CD4-positive, alpha-beta T cell treated with Interleukin-15 for 4 hours (primary cell): ENCODE measurements around the gene LRRC63.
"Not testable (repeated sequence)": the region's sequence is repeated elsewhere in the genome, so short reads cannot be mapped to it uniquely, and the experiment has no call there.

ENCODE experiments used
- DNase-seq: peaks from one replicate; pipeline ENCODE4 v3.0.0-alpha.2; 2020; ENCODE audit warnings: low spot score

The LRRC63 gene

DNA sequence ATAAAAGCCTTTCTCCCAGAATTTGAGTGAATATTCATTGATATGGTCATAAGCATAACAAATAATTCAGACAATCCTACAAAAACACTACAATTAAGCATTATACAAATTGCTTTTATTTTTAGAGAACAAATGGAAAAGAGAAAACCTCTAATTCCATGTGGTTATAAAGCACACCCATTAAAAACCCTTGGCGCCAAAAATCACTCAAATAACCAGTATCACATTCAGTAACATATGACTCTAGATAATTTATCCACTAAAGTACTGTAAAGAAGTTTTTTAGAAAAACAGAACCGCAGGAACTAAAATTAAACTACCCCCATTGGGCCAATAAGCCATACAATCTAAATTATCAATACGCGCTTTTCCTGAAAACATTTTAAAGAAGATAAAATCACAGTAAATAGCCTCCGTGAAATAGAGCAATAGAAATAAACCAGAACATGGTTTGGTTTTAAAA lies 30.3 kb upstream of the LRRC63 start:
- DNase-seq, result no peak

DNA sequence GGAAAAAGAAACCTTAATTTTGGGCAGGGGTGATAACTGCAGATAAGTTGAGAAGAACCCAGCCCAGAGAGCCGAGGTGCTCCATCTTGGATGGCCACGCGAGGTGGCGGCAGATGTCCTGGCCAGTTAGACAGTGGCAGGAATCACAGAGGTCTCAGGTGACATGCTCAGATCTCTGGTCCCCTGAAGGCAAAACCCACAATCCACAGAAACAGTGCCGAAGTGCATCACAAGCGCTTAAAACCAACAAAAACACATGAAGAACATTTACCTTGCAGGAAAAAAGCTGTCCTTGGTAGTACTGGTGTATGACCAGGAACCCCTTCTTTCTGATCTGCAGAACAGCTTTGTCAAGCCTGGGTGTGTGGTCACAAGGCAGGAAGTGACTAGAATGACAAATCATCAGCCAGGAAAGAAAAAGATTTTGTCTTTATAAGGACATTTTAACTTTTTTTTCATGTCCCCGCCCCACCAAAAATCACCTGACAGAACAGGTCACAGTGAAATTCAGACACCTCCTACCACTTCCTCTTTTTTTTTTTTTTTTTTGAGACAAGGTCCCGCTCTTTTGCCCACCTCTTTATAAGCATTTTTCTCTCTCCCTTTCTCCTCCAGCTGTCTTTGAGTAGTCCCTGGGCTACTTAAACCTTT lies 29.8 kb upstream of the LRRC63 start, which contains the start of gene LCP1:
LCP1 (minus strand) TSS at position 338 of the 651 bp plus-strand sequence. CDS start 22,515 bp downstream, outside the sequence.
- DNase-seq, result peak; percentile 91

DNA sequence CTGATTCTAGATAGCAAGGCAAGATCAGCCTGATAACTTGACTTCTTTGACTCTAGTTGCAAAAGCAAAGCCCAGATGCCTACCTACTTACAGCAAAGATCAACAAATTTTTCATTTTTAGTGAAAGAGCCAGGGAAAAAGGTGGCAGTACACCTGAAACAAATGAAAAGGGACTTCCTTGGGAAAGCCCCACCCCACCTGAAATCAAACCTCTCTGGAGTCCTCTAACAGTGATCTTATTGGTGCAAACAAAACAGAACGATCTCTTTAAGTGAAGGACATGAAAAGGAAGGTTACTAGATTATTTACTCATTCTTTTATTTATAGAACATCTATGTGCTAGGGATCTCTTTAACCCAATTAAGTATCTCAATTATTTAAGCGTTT lies 29.2 kb upstream of the LRRC63 start:
- DNase-seq, result no peak

DNA sequence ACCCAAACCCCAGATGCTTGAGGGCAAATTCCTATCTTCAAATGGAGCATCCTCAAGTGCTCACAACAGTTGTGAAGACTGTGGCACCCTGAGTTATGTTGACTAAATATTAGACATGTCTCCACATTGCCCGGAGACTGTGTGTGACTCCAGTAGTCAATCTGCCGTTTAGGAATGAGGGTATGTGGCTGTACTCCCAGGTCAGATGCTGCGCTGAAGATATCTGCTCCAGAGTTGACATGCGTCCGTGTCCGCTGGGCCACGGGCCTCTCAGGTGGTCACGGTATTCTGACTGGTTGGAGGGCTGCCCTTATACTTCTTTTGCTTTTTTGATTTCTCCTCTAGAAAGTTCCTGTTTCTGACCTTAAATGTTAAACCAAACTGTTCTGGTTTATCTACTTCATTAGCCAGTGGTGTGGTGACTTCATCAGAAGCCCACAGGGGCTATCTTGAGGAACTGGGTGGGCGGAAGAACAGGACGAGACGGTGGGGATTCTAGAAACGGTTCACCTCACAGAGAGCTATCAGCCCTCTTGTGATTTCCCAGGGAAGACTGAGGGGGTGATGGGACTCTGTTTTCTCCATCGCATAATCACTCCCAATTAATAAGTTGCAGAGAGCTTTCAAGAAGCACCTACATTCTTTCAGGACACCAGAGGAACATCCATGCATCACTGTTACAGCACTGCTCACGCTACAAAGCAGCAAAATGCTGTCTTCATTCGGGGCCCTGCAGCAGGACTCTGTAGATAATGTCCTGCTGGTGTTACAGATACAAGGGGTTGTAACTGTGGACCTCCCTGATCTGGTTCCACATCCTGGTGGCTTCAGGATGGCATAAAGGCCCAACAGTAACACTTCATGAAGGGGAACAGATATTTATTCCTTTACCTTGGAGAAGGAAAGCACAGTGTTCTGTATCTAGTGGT lies 28.4 kb upstream of the LRRC63 start:
- DNase-seq, result no peak

DNA sequence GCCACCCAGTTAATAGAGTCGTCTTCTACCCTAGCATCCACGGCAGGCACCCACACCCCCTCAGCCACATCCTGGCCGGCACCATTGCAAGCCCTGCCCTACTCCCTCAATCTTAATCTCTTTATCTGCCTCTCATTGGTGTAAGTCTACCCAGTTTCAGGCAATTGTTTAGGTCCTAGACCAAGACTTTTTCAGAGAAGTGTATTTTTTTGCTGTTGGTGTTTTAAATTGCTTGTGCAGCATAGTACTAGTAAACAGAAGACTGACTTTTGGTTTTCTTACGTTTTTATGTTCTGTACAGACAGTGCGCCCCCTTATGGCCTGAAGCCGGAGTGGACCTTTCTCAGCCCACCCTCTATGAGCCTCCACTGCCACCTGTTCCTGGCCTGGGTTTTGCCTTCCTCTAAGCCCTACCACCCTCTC lies 27.4 kb upstream of the LRRC63 start:
- peak; percentile 79 for DNase-seq

DNA sequence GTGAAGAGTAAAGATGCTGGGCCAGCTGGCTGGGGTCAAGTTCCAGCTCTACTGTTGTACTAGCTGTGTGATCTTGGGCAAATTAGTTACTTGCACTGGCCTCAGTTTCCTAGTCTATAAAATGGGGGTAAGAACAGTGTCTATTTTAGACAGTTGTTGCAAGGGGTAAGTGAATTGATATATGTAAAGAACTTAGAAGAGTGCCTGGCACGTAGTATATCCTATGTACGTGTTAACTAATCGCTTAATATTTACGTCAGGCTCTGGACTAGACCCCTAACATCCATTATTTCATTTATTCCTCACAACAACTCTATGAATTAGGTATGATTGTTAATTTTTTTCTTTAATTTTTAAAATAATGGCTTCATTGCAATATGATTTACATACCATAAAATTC lies 26.1 kb upstream of the LRRC63 start:
- DNase-seq, result no peak

DNA sequence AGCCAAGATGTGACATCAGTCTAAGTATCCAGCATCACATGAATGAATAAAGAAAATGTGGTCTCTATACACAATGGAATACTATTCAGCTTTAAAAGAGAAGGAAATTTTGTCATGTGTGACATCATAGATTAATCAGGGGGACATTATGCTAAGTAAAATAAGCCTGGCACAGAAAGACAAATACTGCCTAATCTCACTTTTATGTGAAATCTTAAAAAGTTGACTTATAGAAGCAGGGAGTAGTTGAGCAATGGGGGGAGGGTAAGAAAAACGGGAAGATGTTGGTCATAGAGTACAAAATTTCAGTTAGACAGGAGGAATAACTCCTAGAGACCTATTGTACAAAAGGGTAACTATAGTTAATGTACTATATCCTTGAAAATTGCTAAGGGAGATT lies 19.3 kb upstream of the LRRC63 start:
- no peak for DNase-seq

DNA sequence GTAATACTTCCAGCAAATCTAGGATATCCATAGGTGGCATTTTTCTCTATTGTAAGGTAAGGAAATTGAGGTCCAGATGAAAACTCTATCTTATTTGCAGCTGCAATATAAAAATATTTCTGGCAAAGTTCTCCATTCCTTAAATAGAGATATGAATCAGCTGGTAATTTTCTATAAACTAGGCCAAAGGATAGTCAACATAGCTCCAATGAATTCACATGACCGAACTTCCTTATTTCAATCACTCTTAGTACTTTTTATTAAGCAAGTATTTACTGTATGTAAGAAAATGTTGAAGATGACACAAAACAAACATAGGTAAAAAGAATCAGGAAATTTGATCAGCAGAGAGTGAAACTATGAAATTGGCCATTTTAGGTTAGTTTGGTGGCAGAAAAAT lies 16.7 kb upstream of the LRRC63 start:
- DNase-seq, result no peak

DNA sequence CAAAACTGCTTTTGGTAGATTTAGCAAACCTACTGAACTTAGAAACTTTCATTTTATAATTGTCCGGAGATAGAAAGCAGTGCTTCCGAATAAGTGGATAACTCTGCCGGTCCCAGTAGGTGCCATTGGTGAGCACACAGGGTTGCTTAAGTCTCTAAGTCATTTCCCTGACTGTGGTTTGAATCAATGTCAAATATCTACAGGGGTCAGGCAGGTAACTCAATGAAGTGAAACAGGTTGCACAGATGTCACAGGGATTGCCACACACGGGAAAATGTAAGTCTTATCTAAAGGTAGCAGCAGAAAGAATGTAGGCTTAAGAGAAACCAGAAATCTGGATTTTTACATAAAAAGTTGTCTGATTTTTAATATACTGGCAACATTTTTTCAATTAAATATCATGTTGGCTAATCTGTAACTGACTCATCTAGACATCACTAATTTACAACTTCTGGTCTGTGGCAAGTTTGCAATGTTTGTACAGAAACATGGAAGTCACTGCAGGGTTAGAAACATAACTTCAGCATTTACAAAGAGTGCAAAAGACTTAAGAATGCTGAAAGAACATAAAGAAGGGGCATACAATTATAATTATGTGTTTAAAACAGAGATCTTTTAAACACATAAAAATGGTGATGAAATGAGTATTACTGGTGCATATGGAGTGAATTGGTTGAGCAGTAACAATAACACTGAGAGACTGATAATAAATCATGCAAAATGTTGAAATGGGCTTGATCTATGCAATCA lies 14.3 kb upstream of the LRRC63 start:
- DNase-seq, result no peak

DNA sequence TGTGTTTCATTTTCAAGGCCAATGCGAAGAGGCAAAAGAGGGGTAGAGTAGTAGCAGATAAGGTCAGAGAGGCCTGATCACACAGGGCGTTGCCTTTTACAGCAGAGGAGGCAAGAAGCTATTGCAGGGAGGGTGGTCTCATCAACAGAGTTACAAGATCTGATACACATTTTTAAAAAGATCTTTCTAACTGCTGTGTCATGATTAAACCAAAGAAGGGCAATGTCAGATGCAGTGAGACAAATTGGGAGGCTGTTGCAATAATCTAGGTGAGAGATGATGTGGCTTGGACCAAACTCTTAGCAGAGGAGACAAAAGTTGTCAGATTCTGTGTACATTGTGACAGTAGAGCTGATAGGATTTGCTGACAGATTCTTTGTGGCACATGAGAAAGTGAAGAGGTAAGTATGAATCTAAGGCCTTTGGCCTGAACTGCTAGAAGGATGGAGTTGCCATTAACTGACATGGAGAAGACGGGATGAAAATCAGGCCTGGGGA lies 13.0 kb upstream of the LRRC63 start:
- DNase-seq, result no peak

DNA sequence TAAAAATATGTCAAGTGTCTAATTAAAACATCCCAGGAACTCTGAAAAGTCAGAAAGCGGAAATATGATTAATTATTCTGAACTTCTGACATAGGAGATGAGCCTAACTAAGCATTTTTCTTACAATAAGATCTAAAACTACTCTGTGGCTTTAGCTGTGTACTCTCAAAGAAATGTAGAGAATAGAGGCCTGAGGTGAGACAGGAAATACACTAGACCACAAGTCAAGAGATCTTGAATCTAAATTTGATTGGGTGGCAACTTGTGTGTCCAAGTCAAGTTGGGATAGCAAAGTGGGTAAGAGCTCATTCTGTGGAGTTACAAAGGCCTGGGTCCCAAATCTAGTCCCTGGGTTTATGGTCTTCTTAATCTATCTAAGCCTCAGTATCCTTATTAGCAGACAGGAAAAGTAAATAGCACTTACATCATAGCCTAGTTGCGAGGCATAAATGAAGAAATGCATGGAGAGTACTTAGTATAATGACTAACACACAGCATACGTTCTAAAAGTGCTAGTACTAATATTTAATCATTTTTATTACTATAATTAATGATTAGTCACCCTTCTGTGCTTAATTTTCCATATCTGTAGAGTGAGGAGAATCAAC lies 9.4 kb upstream of the LRRC63 start:
- DNase-seq, result peak; percentile 41

DNA sequence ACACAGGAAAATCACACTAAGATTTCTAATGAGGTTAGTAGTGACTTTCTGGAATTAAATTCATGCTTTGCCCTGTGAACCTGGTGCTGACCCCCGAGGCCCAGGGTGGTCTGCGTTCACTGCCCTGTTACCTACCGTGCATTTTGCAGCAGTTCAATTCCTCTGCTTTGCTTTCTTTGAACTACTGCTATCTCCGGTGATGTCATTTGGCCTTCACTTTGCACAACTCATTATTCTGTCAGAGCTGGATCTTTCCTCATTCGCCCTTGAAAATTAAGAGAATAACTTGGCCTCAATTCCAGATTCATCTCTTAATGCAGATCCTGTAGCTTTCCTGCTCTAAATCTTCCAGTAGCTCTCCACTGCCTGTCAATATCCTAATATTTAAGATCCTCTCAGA lies 8.8 kb upstream of the LRRC63 start:
- DNase-seq, result no peak

DNA sequence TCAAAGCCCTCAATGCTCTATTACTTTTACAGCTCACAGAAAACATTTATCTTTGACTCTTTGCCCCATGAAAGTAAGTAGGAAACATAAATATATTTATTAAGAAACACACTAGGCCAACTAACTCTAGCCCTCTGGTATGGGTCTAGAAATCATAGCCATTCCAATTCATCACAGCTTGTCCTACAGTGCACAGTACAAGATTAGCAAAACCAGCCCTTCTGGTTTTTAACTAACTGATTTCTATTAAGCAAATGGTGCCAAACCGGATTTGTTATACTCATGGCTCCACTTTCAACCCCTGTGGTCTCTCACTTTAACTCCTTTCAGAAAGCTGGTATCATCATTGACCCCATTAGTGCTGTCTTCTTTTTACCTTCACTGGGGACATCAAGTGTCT lies 5.6 kb upstream of the LRRC63 start:
- DNase-seq, result no peak

DNA sequence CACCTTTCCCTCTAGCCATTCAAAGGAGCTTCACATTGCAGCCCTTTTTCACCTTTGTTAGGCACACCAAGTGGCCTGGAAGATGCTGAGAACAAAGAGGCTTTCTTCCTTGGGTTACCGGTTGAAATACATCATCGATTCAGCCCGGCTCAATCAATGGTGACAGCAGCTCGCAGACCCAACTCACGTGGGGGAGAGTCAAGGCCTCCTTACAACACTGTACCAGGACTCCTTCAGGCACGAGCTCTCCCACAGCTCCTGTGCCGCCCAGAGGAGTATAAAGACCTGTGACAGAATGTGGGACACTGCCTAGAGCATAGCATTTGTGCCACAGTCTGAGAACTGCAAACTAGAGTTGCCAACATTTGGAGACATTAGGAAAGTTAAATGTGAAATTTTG lies 3.9 kb upstream of the LRRC63 start:
- DNase-seq, result no peak

DNA sequence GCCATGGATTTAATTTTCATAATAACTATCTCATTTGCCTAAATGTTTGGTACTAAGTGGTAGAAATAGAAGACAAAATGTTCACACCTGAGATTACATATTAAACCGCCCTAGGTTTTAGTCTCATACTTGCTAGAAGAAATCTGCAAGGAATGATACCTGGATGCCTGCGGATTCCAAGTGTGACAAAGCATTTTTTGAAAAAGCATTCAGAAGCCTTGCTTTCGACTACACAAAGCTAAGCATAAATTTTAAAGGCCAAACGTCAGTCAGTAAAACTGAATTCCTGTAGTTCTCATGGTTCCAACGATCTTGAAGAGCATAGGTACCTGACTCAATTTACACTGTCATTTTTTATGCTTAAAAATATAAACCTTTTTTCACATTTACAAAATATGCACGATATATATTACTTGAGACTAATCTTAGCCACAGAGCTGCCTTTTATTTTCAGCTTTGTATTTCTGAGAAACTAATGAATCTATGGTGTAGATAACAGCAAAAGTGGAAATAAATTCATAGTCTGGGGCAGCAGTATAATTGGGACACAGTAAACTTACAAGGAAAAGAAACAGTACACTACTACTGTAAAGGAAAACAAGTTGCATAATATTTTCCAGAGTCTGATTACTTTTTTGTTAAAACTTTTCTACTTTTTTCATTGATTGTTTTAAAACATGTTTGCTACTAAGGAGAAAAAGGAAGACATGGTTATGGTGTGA lies 1.2 kb upstream of the LRRC63 start:
- DNase-seq, result no peak

DNA sequence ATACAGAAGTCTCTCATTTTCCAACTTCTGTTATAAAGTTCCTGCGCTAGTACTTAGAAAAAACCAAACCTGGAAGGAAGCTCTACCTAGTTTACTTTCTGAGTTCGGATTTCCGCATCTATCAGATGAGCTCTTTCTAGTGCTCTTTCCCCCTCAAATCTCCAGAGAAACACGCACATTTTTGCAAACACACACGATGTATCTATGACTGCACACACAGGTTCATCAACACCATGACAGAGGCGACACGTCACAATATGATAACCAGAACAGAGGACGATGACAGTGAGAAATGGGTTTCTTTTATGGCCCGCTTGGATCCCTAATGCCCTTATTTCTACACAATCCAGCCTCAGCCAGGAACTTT lies 629 bp upstream of the LRRC63 start:
- DNase-seq, result peak; percentile 49

DNA sequence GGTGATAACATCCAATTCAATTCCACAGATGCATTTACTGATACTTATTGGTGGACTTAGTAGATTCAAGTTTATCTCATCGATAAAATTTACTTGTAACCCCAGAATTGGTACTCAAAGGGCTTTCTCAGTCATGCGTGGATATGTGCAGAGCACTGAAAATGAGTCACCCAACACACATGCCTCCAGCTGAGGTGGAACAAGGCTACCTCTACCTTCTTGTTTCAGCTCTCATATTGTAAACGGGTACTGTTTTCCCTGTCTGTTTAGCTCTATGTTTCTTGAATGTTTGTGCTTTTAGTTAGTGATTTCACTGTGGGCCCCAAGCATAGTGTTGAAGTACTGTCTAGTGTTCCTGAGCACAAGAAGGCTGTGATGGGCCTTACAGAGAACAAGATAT lies 1.5 kb downstream of the LRRC63 start:
- peak; percentile 4 for DNase-seq

DNA sequence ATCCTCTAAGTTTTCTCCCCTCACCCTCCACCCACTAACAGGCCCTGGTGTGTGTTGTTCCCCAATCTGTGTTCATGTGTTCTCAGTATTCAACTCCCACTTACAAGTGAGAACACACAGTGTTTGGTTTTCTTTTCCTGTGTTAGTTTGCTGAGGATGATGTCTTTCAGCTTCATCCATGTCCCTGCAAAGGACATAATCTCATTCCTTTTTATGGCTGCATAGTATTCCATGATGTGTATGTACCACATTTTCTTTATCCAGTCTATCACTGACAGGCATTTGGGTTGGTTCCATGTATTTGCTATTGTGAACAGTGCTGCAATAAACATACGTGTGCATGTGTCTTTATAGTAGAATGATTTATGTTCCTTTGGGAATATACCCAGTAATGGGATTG lies 3.0 kb downstream of the LRRC63 start:
- not testable (repeated sequence) for DNase-seq

DNA sequence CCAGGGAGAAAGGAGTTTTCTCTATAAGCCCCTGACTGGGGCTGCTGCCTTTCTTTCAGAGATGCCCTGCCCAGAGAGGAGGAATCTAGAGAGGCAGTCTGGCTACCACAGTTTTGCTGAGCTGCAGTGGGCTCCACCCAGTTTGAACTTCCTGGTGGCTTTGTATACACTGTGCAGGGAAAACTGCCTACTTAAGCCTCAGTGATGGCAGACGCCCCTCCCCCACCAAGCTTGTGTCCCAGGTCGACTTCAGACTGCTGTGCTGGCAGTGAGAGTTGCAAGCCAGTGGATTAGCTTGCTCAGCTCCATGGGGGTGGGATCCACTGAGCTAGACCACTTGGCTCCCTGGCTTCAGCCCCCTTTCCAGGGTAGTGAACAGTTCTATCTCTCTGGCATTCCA lies 8.5 kb downstream of the LRRC63 start:
- DNase-seq, result not testable (repeated sequence)

DNA sequence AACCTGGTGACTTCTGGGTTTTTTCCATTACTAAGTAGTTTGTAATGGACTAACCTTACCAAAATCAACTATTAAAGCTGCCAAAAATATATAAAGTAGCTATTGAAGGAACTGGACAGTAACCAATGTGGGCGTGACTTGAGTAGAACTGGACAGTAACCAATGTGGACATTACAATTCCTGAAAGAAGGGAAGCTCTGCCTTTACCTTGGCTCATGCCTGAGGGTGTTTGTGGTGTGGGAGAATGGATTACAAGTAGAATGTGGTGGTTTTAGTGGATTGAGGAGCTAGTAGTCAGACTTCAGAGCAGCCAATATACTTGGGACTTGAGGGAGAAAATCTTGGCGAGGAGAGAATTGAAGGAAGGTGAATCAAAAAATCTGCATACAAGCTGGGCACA lies 17.5 kb downstream of the LRRC63 start:
- DNase-seq, result no peak

DNA sequence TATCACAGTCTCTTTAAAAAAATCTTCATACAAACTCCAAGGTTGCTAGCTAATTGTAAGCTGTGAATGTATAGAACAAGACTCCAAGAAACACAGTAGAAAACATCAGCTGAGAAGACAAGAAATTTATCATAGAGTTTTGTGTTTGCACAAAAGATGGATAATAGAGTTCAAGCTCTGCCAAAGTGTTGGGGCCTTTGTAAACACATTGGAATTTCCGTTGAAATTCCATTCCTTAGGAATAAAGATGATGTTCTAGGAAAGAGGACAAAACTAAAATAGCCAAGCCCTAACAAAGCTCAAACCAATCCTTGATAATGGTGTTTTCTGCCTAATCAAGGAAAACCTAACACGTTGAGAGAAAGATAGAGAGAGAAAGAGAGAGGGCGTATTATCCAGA lies 20.6 kb downstream of the LRRC63 start:
- no peak for DNase-seq
